ENCODE data around the gene PHF21A. TPM values are rescaled to one million over a fixed set of nuclear protein-coding genes. Genes with fewer than 3 reads are reported as not detected.
"Not testable (repeated sequence)": the region's sequence is repeated elsewhere in the genome, so short reads cannot be mapped to it uniquely, and the experiment has no call there.

Gene PHF21A
- total RNA-seq, 1 donor from 2014 or later = 33.7 TPM

DNA sequence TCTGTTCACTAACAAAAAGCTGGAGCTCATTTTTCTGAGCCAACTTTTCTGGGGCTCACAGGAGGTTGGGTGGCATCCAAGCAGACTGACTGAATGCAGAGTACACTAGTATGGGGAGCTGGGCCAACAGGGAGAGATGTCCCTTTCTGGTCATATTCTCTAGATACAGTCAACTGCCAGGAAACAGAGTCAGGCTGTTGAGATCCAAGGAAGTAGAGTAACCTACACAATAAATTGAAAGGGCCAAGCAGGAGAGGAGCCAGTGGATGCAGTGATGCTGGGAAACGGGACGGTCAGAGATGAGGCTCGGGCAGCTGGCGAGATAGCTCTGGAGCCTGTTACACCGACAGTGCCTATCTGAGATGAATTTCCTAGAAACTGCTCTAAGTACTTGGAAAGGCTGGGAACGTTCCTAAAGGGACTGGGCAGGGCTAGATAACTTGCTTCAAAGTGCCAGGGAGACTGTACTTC is 127.7 kb downstream of the PHF21A start:
- no peak overlapping the region for H3K4me3 Mint-ChIP-seq
- H3K4me1 Mint-ChIP-seq = no peaks in the 10 kb centered on the region
- H3K9me3 Mint-ChIP-seq = no peaks in the 10 kb centered on the region
- intact Hi-C loops (cut with micrococcal nuclease) = no loop called here
- no peak overlapping the region for H3K27ac Mint-ChIP-seq
- H3K27me3 Mint-ChIP-seq = no peaks in the 10 kb centered on the region
- no peaks in the 10 kb centered on the region for H3K36me3 Mint-ChIP-seq (ENCODE audit: low read depth)
- DNase-seq = no peak

DNA sequence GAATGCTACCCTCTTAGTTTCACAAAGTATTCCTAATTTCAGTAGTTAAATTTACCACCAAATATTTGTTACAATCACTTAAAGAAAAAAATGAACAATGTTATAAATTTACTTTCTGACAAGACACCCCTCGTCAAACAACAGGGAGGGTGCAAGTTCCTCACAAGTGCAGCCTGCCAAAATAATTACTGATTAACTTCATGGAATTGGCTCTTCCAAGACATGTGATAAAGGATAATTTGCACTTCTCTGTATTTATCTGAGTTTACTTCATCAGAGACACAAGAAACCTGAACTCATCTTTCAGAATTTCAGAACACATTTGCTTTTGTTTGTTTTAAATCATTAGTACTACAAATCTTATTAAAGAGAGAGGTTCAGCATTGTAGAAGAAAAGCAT is 132.3 kb downstream of the PHF21A start:
- no peak for DNase-seq
- H3K9me3 Mint-ChIP-seq = no peaks in the 10 kb centered on the region
- H3K27ac Mint-ChIP-seq = no peak overlapping the region
- peaks cover 10% of the 10 kb centered on the region for H3K4me1 Mint-ChIP-seq
- H3K36me3 Mint-ChIP-seq (ENCODE audit: low read depth) = no peaks in the 10 kb centered on the region
- H3K27me3 Mint-ChIP-seq = no peaks in the 10 kb centered on the region
- intact Hi-C loops (cut with micrococcal nuclease) = no loop called here
- H3K4me3 Mint-ChIP-seq = no peak overlapping the region

DNA sequence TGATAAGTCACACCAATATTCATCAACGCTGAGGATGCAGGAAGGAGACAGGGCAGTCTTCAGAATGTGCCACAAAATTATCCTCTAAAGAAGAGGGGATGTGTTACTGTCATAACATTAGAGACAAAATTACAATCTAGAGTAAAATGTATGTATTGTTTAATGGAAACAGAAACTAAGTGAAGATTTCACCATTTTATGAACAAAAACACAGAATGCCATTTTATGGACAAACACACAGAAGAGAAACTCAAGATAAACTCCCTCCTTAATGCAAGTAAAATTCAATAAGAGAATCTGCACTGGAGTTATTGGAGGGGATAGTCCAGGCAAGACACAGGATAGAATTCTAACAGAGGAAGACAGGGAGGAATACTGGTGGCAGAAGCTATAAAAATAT is 136.0 kb downstream of the PHF21A start:
- no peaks in the 10 kb centered on the region for H3K9me3 Mint-ChIP-seq
- no peaks in the 10 kb centered on the region for H3K27me3 Mint-ChIP-seq
- DNase-seq = no peak
- intact Hi-C loops (cut with micrococcal nuclease) = no loop called here
- peaks cover 17% of the 10 kb centered on the region for H3K4me1 Mint-ChIP-seq
- H3K36me3 Mint-ChIP-seq (ENCODE audit: low read depth) = no peaks in the 10 kb centered on the region
- no peak overlapping the region for H3K4me3 Mint-ChIP-seq
- no peak overlapping the region for H3K27ac Mint-ChIP-seq

DNA sequence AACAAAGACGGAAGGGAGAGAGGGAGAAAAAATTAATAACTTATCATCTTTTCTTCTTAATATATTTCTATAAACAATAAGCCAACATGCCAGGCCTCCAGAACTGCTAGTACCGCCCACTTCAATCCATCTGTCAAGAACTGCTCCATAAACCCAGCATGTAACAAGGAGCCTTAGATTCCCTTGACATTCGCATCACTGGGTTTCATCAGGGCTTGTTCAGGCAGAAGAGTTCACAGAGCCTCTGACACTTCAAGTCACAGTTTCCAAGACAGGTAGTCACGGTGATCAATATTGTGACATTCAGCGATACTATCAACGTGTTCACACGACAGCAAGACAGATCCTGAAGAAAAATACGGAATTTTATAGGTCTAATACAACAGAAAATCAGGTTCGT is 137.1 kb downstream of the PHF21A start:
- Mint-ChIP-seq H3K9me3 (no peaks in the 10 kb centered on the region), H3K27me3 (no peaks in the 10 kb centered on the region), H3K36me3 (ENCODE audit: low read depth) (peaks cover 6% of the 10 kb centered on the region), H3K27ac (no peak overlapping the region), H3K4me3 (no peak overlapping the region), H3K4me1 (peaks cover 17% of the 10 kb centered on the region)
- intact Hi-C loops (cut with micrococcal nuclease) = no loop called here
- DNase-seq = no peak

DNA sequence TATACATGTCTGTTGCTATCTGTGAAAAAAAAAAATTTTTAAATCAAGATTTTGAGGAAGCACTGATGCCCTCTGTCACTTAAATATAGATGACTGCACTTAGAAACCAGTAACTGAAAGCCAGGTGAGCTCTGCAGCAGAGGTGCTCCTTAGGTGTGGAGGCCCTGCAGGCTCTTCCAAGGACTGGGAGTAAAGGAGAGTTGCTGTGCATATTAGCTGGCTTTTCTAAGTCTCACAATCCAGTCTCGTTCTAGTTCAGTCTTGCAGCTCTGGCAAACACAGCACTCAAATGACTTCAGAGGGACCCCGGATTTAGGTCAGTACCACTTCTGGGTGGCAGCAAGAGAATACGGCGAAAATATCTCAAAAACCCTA is 137.8 kb downstream of the PHF21A start:
- no peaks in the 10 kb centered on the region for H3K9me3 Mint-ChIP-seq
- H3K27ac Mint-ChIP-seq = no peak overlapping the region

DNA sequence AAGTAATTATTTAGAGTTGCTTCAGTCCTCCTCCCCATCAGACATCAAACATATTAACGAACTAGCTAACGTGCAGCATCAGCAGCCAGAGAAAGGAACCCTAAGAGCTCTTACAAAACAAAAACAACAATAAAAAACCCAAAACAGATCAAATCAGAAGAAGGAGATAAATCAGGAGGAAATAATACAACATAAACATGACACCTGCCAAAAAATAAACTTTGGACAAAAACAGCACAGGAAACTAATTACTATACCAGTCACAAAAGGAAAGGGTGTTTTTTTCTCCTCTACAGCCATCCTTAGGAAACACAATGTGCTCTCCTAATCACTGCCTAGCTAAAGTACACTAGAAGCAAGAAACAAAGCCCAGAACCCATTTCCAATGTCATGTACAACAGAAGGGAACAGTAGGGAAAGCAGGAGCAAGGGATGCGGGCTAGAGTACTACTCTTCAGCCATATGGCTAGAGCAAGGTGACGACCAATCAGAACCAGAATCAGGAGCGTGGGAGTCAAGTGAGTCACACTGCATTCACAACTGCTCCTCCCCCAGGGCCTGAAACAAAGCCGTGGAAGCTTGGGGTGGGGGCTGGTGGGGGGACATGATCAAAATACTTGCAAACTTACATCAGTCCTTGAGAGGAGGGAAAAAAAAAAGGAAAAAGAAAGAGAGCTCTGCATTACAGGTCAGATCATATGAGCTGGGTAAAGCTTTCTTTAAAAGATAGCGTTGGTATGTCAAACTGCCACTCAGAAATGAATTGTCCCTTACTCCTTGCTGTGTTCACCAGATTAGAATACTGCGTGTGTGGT is 138.4 kb downstream of the PHF21A start:
- Mint-ChIP-seq H3K27me3 (no peaks in the 10 kb centered on the region), H3K27ac (no peak overlapping the region), H3K4me1 (peaks cover 17% of the 10 kb centered on the region), H3K36me3 (ENCODE audit: low read depth) (peaks cover 11% of the 10 kb centered on the region), H3K9me3 (no peaks in the 10 kb centered on the region), H3K4me3 (no peak overlapping the region)
- no peak for DNase-seq
- intact Hi-C loops (cut with micrococcal nuclease) = no loop called here

More for the DNA sequence above, 137.8 kb downstream of the PHF21A start:
- no peak for DNase-seq
- Mint-ChIP-seq H3K27me3 (no peaks in the 10 kb centered on the region), H3K4me3 (no peak overlapping the region), H3K4me1 (peaks cover 17% of the 10 kb centered on the region), H3K36me3 (ENCODE audit: low read depth) (peaks cover 10% of the 10 kb centered on the region)
- intact Hi-C loops (cut with micrococcal nuclease) = no loop called here

DNA sequence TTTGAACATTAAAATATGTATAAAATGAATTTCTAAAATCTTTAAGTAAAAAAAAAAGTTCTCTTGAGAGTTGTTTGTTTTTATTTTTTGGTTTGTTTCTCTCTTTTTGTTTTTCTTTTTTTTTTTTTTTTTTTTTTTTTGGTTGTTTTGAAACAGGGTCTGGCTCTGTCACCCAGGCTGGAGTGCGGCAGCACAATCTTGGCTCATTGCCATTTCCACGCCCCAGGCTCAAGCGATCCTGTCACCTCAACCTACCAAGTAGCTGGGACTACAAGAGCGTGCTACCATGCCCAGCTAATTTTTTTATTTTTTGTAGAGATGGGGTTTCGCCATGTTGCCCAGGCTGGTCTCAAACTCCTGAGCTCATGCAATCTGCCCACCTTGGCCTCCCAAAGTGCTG is 139.4 kb downstream of the PHF21A start:
- H3K9me3 Mint-ChIP-seq; H3K27ac Mint-ChIP-seq; H3K27me3 Mint-ChIP-seq; intact Hi-C loops (cut with micrococcal nuclease); DNase-seq; H3K4me3 Mint-ChIP-seq: not testable (repeated sequence)
- Mint-ChIP-seq H3K36me3 (ENCODE audit: low read depth) (peaks cover 15% of the 10 kb centered on the region), H3K4me1 (peaks cover 19% of the 10 kb centered on the region)

DNA sequence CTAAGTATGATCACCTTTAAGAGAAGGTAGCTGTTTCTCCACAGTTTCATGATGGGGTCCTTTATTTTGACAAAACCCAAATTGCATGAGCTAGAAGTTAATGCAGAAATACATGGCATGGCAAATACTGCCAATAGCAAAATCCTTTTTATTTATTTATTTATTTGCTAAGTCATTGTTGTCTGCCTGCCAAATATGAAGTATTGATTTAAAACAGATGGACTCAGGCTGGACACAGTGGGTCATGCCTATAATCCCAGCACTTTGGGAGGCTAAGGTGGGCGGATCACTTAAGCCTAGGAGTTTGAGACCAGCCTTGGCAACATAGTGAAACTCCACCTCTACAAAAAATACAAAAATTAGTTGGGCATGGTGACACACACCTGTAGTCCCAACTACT is 146.4 kb downstream of the PHF21A start:
- no peak overlapping the region for H3K4me3 Mint-ChIP-seq
- no peak overlapping the region for H3K27ac Mint-ChIP-seq
- no peaks in the 10 kb centered on the region for H3K9me3 Mint-ChIP-seq
- intact Hi-C loops (cut with micrococcal nuclease) = no loop called here
- H3K4me1 Mint-ChIP-seq = peaks cover 2% of the 10 kb centered on the region
- H3K36me3 Mint-ChIP-seq (ENCODE audit: low read depth) = peaks cover 19% of the 10 kb centered on the region
- no peaks in the 10 kb centered on the region for H3K27me3 Mint-ChIP-seq
- DNase-seq = no peak

DNA sequence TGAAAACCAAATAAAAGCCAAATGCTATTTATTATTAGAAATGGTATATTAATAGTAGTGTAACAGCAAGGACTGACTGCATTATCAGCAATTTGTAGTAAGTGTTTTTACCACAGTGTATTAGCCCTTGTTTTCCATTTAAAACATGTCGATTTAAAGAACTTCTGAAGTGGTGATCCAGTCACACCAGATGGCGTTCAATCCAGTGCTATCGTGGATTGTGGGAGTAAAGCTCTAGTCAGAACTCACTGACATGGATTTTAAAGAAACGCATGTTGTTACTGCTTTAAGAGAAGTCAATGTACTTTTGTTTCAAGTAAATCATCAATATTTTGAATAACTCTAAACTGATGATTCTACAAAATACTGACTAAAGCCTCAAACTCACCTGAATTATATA is 147.7 kb downstream of the PHF21A start:
- Mint-ChIP-seq H3K27me3 (no peaks in the 10 kb centered on the region), H3K9me3 (no peaks in the 10 kb centered on the region), H3K27ac (no peak overlapping the region), H3K4me1 (peaks cover 2% of the 10 kb centered on the region), H3K36me3 (ENCODE audit: low read depth) (peaks cover 13% of the 10 kb centered on the region), H3K4me3 (no peak overlapping the region)
- intact Hi-C loops (cut with micrococcal nuclease) = no loop called here
- DNase-seq = no peak

DNA sequence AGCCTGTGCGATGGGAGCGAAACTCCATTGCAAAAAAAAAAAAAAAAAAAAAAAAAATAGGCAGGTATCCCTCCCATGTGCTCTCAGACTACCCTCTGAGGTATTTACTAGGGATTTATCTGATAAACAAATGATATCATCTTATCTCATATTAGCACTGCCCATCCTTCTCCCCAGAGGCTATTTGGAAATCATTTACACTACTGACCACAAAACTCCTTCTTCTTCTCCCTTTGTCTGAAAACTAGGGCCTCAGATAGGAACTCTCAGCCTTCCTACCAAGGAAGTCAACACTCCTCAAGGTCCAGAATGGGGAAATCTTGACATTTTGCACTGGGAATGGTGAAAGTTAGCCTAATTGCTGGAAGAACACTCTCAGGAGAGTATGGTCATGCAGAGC is 152.4 kb downstream of the PHF21A start:
- H3K4me3 Mint-ChIP-seq = no peak overlapping the region
- no peaks in the 10 kb centered on the region for H3K4me1 Mint-ChIP-seq
- DNase-seq = no peak
- no peaks in the 10 kb centered on the region for H3K27me3 Mint-ChIP-seq
- H3K27ac Mint-ChIP-seq = no peak overlapping the region
- intact Hi-C loops (cut with micrococcal nuclease) = loop anchor here (5.0 kb wide), 2 partner anchors 153 to 338 kb away; partner anchors contain the start of gene PHF21A
- no peaks in the 10 kb centered on the region for H3K9me3 Mint-ChIP-seq
- peaks cover 11% of the 10 kb centered on the region for H3K36me3 Mint-ChIP-seq (ENCODE audit: low read depth)

DNA sequence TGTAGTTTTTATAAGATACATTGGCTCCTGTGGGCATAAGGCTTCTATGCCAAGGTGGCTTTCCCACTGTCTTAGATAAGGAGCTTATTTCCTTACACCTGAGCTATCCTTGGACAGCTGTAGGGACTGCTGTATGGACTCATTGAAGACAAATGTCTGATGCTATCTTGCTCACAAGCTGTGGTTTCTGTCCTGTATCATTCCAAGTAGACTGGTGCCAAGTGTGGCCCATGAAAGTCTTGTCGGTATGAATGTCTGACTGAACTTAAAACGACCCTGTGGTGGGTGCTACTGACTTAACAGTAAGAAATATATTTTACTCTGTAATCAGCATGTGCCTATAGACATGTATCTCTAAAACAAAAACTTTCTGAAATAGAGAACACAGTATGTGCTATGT is 153.7 kb downstream of the PHF21A start:
- intact Hi-C loops (cut with micrococcal nuclease) = loop anchor here (5.0 kb wide), 2 partner anchors 155 to 340 kb away; partner anchors contain the start of gene PHF21A

DNA sequence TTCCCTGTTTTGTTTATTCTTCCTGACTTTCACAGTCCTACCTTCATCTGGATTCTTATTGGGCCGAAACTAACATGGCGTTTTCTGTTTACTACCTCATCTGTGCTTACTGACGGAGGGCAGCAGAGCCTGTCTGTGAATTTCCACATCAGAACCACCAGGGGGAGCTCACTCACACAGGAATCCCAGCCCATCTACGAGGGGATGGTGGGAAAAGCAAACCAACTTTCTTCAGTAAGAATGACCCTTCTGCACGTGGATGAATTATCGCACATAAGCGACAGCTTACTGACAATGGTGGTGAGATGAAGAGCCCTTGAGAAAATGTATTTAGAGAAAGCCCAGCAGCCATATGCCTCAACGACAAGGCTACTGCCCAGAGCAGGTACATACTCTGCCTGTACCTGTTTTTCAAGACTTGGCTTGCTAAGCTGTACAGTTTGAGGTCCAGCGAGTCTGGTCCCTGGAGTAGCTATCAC is 156.3 kb downstream of the PHF21A start:
- DNase-seq = peak; percentile 86
- no peaks in the 10 kb centered on the region for H3K9me3 Mint-ChIP-seq
- H3K27ac Mint-ChIP-seq = no peak overlapping the region
- H3K4me1 Mint-ChIP-seq = no peaks in the 10 kb centered on the region
- no peaks in the 10 kb centered on the region for H3K27me3 Mint-ChIP-seq
- H3K36me3 Mint-ChIP-seq (ENCODE audit: low read depth) = peaks cover 17% of the 10 kb centered on the region
- intact Hi-C loops (cut with micrococcal nuclease) = loop anchor here (1.0 to 5.0 kb wide), 3 partner anchors 41 to 342 kb away; partner anchors contain the start of gene PHF21A
- no peak overlapping the region for H3K4me3 Mint-ChIP-seq

More for the DNA sequence above, 153.7 kb downstream of the PHF21A start:
- Mint-ChIP-seq H3K36me3 (ENCODE audit: low read depth) (peaks cover 11% of the 10 kb centered on the region), H3K9me3 (no peaks in the 10 kb centered on the region), H3K4me1 (no peaks in the 10 kb centered on the region), H3K27me3 (no peaks in the 10 kb centered on the region), H3K27ac (no peak overlapping the region), H3K4me3 (no peak overlapping the region)
- DNase-seq = no peak

DNA sequence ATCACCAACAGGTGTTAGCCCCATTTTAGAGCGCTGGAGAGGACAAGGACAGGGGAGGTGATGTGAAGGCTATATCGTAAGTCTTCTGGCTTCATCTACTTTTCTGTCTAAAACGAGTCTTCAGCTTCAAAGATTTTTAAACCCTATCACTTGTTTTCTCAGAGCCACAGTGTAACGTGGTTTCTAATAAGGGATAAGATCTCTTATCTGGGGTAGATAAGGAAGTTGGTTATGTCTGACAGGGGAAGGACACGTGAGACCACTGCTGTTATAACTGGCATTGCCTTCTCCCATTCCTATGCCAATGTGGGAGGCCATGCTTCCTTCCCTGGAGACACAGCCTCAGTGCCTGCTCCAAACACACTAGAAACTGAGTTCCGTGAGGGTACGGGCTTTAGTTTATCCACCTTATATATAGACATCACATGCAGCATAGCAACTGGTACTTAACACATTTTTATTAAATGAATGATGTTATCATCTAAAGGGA is 159.5 kb downstream of the PHF21A start:
- peaks cover 27% of the 10 kb centered on the region for H3K36me3 Mint-ChIP-seq (ENCODE audit: low read depth)
- no peak overlapping the region for H3K4me3 Mint-ChIP-seq
- H3K9me3 Mint-ChIP-seq = no peaks in the 10 kb centered on the region
- no peak overlapping the region for H3K27ac Mint-ChIP-seq
- intact Hi-C loops (cut with micrococcal nuclease) = no loop called here
- peaks cover 2% of the 10 kb centered on the region for H3K4me1 Mint-ChIP-seq
- H3K27me3 Mint-ChIP-seq = no peaks in the 10 kb centered on the region
- DNase-seq = no peak

DNA sequence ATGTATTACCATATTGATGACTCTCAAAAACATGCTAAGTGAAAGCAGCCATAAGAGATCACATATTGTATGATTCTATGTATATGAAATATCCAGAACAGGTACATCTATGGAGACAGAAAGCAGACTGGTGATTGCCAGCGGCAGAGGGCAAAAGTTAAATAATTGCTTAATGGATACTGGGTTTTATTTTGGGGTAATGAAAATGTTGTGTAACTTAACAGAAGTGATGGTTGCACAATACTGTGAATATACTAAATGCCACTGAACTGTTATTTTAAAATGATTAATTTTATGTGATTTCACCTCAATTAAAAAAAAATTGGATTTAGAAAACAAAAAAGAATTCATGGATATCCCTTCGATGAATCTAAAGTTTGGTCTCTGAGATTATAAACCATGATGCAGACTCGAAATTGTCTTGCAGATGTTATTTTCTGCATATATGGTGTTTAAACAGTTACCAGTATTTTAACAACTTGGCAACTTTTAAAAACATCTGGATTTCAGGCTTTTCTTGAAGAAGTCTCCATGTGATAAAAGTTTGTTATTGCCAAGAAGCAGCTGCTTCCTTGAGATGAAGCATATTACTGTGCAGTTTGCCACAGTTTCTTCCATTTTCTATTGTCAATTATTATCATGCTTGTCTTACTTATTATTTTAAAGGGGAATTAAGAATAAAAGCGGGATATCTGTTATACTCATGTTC is 160.7 kb downstream of the PHF21A start:
- no peak overlapping the region for H3K27ac Mint-ChIP-seq
- H3K4me3 Mint-ChIP-seq = no peak overlapping the region
- H3K9me3 Mint-ChIP-seq = no peaks in the 10 kb centered on the region
- H3K4me1 Mint-ChIP-seq = peaks cover 2% of the 10 kb centered on the region
- no peaks in the 10 kb centered on the region for H3K27me3 Mint-ChIP-seq
- peaks cover 35% of the 10 kb centered on the region for H3K36me3 Mint-ChIP-seq (ENCODE audit: low read depth)
- no peak for DNase-seq
- intact Hi-C loops (cut with micrococcal nuclease) = no loop called here
